Large intestine (tissue), 12 donors: ENCODE measurements around the gene LTB. TPM values are rescaled to one million over a fixed set of nuclear protein-coding genes. Genes with fewer than 3 reads are reported as not detected.
A peak's percentile ranks its signal among the peaks of the same experiment; 100 is the strongest.

Source experiments
- DNase-seq, 2 donors: peaks; one replicate each; pipeline versions ENCODE4 v3.0.0 to v3.0.0-alpha.2; 2013
- H3K27ac ChIP-seq: one replicate; pipeline ENCODE4 v1.5.1; 2013; ENCODE audit warnings: low read length
- H3K27me3 ChIP-seq: 2 replicates; pipeline ENCODE4 v1.6.1; 2013; ENCODE audit warnings: low read length; ENCODE audit not compliant: control insufficient read depth, insufficient read depth
- H3K36me3 ChIP-seq: 2 replicates; pipeline ENCODE4 v1.6.1; 2013; ENCODE audit warnings: low read length; ENCODE audit not compliant: control insufficient read depth, insufficient read depth
- H3K4me1 ChIP-seq: one replicate; pipeline ENCODE4 v1.6.1; 2013; ENCODE audit warnings: low read length; ENCODE audit not compliant: control insufficient read depth, insufficient read depth
- H3K4me3 ChIP-seq: one replicate; pipeline ENCODE4 v1.5.1; 2013; ENCODE audit warnings: low read length
- H3K9me3 ChIP-seq: one replicate; pipeline ENCODE4 v1.6.1; 2013; ENCODE audit warnings: mild to moderate bottlenecking, low read depth, low read length, moderate library complexity; ENCODE audit not compliant: control insufficient read depth
- WGBS: methylation state at CpG from one replicate; pipeline ENCODE4 v1.1.5; 2013; ENCODE audit warnings: low lambda C conversion rate; ENCODE audit not compliant: insufficient coverage; 5-methylcytosine and 5-hydroxymethylcytosine counted together
- long read RNA-seq, 11 donors: transcript quantifications; one replicate each; lab custom pipeline, GENCODE V29; 2026
- polyA plus RNA-seq: library from polyadenylated mRNA; unstranded; fragments of 120-200 nt; gene quantifications from one replicate; pipeline ENCODE4 v1.2.1, GENCODE V29; 2013

Gene LTB, protein sequence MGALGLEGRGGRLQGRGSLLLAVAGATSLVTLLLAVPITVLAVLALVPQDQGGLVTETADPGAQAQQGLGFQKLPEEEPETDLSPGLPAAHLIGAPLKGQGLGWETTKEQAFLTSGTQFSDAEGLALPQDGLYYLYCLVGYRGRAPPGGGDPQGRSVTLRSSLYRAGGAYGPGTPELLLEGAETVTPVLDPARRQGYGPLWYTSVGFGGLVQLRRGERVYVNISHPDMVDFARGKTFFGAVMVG
- polyA plus RNA-seq: 20.1 TPM
- long read RNA-seq, donor 1, transcript LTB-210 (4 exons, 897 nt): major isoform, 5 of 7 reads
- long read RNA-seq, donor 1, partial matches to known transcripts: 0 of 7 reads
- long read RNA-seq, donor 1, other reads (novel, unspliced or antisense): 0 of 7 reads
- long read RNA-seq, donor 2, transcript LTB-210 (4 exons, 897 nt): major isoform, 19 of 34 reads
- long read RNA-seq, donor 2, transcript LTB-211 (3 exons, 853 nt): minor isoform, 14 of 34 reads
- long read RNA-seq, donor 2, partial matches to known transcripts: 0 of 34 reads
- long read RNA-seq, donor 2, other reads (novel, unspliced or antisense): 0 of 34 reads
- long read RNA-seq, donor 3, transcript LTB-210 (4 exons, 897 nt): major isoform, 29 of 43 reads
- long read RNA-seq, donor 3, transcript LTB-211 (3 exons, 853 nt): minor isoform, 14 of 43 reads
- long read RNA-seq, donor 3, partial matches to known transcripts: 0 of 43 reads
- long read RNA-seq, donor 3, other reads (novel, unspliced or antisense): 0 of 43 reads
- long read RNA-seq, donor 4: 0 reads
- long read RNA-seq, donor 5, transcript LTB-211 (3 exons, 853 nt): minor isoform, 6 of 17 reads
- long read RNA-seq, donor 5, transcript LTB-210 (4 exons, 897 nt): major isoform, 10 of 17 reads
- long read RNA-seq, donor 5, partial matches to known transcripts: 0 of 17 reads
- long read RNA-seq, donor 5, other reads (novel, unspliced or antisense): 0 of 17 reads
- long read RNA-seq, donor 6, transcript LTB-210 (4 exons, 897 nt): minor isoform, 6 of 13 reads
- long read RNA-seq, donor 6, transcript LTB-211 (3 exons, 853 nt): major isoform, 7 of 13 reads
- long read RNA-seq, donor 6, partial matches to known transcripts: 0 of 13 reads
- long read RNA-seq, donor 6, other reads (novel, unspliced or antisense): 0 of 13 reads
- long read RNA-seq, donor 7, transcript LTB-210 (4 exons, 897 nt): major isoform, 5 of 8 reads
- long read RNA-seq, donor 7, partial matches to known transcripts: 0 of 8 reads
- long read RNA-seq, donor 7, other reads (novel, unspliced or antisense): 0 of 8 reads
- long read RNA-seq, donor 8, transcript LTB-211 (3 exons, 853 nt): minor isoform, 12 of 28 reads
- long read RNA-seq, donor 8, transcript LTB-210 (4 exons, 897 nt): major isoform, 15 of 28 reads
- long read RNA-seq, donor 8, partial matches to known transcripts: 0 of 28 reads
- long read RNA-seq, donor 8, other reads (novel, unspliced or antisense): 0 of 28 reads
- long read RNA-seq, donor 9, transcript LTB-210 (4 exons, 897 nt): major isoform, 12 of 21 reads
- long read RNA-seq, donor 9, transcript LTB-211 (3 exons, 853 nt): minor isoform, 7 of 21 reads
- long read RNA-seq, donor 9, partial matches to known transcripts: 0 of 21 reads
- long read RNA-seq, donor 9, other reads (novel, unspliced or antisense): 0 of 21 reads
- long read RNA-seq, donor 10, transcript LTB-210 (4 exons, 897 nt): major isoform, 6 of 15 reads
- long read RNA-seq, donor 10, partial matches to known transcripts: 6 of 15 reads
- long read RNA-seq, donor 10, other reads (novel, unspliced or antisense): 0 of 15 reads
- long read RNA-seq, donor 11, transcript LTB-210 (4 exons, 897 nt): major isoform, 12 of 16 reads
- long read RNA-seq, donor 11, partial matches to known transcripts: 0 of 16 reads
- long read RNA-seq, donor 11, other reads (novel, unspliced or antisense): 0 of 16 reads

DNA sequence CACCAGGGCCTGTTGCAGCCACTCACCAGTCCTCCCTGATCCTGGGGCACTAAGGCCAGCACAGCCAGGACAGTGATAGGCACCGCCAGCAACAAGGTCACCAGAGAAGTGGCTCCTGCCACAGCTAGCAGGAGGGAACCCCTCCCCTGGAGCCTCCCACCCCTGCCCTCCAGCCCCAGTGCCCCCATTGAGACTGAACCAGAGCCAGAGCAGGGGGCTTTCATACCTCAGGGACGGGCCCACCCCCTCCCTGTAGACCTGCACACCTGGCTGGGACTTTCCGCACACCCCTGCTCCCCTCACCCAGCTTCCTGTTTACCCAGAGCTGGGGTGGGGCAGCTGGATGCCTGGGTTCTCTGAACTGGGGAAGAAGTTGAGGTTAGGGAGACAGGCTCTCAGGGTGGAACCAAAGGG lies at the start of gene LTB:
LTB (minus strand) TSS at position 195 of the 414 bp plus-strand sequence; CDS start at position 188, 7 bp downstream.
- Histone ChIP-seq H3K27me3 (peaks cover 20% of the 10 kb centered on the region), H3K9me3 (peaks cover 3% of the 10 kb centered on the region), H3K4me1 (peaks cover 7% of the 10 kb centered on the region), H3K4me3 (peak within 1 kb of the TSS; percentile 87), H3K27ac (peak within 1 kb of the TSS; percentile 57), H3K36me3 (no peaks in the 10 kb centered on the region)
- DNase-seq: no peak
- no CpG with 5 or more reads among the region's 3 CpGs for WGBS

GRCh38 chr6:31631681-31632278 lies 49.6 kb upstream of the LTB start:
- Histone ChIP-seq H3K9me3 (no peaks in the 10 kb centered on the region), H3K27me3 (no peaks in the 10 kb centered on the region), H3K4me3 (no peak overlapping the region), H3K4me1 (no peaks in the 10 kb centered on the region), H3K36me3 (peaks cover 99% of the 10 kb centered on the region), H3K27ac (no peak overlapping the region)
- DNase-seq: no peak
- 93% methylated on average over 3 of the region's 32 CpGs for WGBS

DNA sequence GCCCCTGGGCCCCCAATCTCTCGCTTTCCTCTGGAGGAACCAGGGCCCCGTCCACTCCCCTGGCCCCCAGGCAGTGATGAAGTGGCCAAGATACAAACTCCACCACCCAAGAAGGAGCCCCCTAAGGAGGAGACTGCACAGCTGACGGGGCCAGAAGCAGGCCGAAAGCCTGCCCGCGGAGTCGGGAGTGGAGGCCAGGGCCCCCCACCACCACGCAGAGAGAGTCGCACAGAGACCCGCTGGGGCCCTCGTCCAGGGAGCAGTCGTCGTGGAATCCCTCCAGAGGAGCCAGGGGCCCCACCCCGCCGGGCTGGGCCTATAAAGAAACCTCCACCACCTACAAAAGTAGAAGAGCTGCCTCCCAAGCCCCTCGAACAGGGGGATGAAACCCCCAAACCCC lies 49.0 kb upstream of the LTB start:
- no CpG with 5 or more reads among the region's 16 CpGs for WGBS
- Histone ChIP-seq H3K9me3 (no peaks in the 10 kb centered on the region), H3K4me1 (no peaks in the 10 kb centered on the region), H3K27ac (no peak overlapping the region), H3K27me3 (no peaks in the 10 kb centered on the region), H3K4me3 (no peak overlapping the region), H3K36me3 (peaks cover 99% of the 10 kb centered on the region)
- DNase-seq: no peak

DNA sequence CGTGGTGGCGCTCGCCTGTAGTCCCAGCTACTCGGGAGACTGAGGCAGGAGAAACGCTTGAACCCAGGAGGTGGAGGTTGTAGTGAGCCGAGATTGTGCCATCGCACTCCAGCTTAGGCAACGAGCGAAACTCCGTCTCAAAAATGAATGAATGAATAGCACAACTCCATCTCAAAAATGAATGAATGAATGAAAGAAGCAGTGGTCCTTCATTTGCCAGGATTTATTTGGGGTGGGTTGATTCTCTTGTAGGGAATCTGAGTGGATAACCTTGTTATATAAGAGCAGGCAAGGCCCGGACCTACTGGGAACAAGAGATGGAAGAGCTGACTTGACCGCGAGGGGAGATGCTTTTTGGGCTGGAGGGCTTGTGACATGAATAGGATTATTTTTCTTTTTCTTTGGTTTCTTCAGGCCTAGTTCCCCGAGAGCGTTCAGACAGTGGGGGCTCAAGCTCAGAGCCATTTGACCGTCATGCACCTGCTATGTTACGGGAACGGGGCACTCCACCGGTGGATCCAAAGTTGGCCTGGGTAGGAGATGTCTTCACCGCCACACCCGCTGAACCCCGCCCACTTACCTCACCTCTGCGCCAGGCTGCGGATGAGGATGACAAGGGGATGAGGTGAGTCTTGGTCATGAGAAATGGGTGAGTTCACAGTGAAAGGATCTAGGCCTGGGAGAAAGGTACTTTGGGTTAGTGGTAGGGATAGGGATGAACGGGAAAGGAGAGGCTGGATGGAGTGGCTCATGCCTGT lies 48.1 kb upstream of the LTB start:
- Histone ChIP-seq H3K9me3 (no peaks in the 10 kb centered on the region), H3K4me1 (no peaks in the 10 kb centered on the region), H3K36me3 (peaks cover 99% of the 10 kb centered on the region), H3K27ac (no peak overlapping the region), H3K4me3 (no peak overlapping the region), H3K27me3 (no peaks in the 10 kb centered on the region)
- no peak for DNase-seq
- WGBS: 96% methylated on average over 4 of the region's 25 CpGs

DNA sequence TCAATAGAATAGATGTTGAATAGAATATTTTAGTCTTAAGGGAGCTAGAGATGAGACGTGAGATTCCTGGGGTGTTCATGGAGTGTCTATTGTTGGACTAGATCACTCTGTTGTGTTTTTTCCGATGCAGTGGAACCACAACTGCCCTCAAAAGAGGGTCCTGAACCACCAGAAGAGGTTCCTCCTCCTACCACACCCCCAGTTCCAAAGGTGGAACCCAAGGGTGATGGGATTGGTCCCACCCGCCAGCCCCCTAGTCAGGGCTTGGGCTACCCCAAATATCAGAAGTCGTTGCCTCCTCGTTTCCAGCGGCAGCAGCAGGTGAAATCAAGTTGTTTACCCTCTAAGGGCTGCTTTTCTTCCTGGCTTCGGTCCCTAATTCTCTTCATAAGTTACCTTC lies 46.8 kb upstream of the LTB start:
- no peak overlapping the region for H3K4me3 ChIP-seq
- no peak for DNase-seq
- no peaks in the 10 kb centered on the region for H3K4me1 ChIP-seq
- peaks cover 99% of the 10 kb centered on the region for H3K36me3 ChIP-seq
- no peak overlapping the region for H3K27ac ChIP-seq
- no peaks in the 10 kb centered on the region for H3K9me3 ChIP-seq
- H3K27me3 ChIP-seq: no peaks in the 10 kb centered on the region
- 100% methylated on average over 1 of the region's 7 CpGs for WGBS

- H3K4me3 ChIP-seq: no peak overlapping the region
- H3K27ac ChIP-seq: no peak overlapping the region
- H3K27me3 ChIP-seq: no peaks in the 10 kb centered on the region
- WGBS: no CpG with 5 or more reads among the region's 19 CpGs
- H3K4me1 ChIP-seq: peaks cover under 1% of the 10 kb centered on the region
- peaks cover 96% of the 10 kb centered on the region for H3K36me3 ChIP-seq
- DNase-seq: no peak
- no peaks in the 10 kb centered on the region for H3K9me3 ChIP-seq
These were observed 45.6 kb upstream of the LTB start for GRCh38 chr6:31627690-31628287.

GRCh38 chr6:31626952-31627351 lies 44.7 kb upstream of the LTB start:
- no peaks in the 10 kb centered on the region for H3K9me3 ChIP-seq
- no peak for DNase-seq
- H3K36me3 ChIP-seq: peaks cover 93% of the 10 kb centered on the region
- H3K4me3 ChIP-seq: no peak overlapping the region
- H3K27ac ChIP-seq: no peak overlapping the region
- WGBS: 100% methylated on average over 1 of the region's 10 CpGs
- H3K4me1 ChIP-seq: peaks cover 9% of the 10 kb centered on the region
- H3K27me3 ChIP-seq: no peaks in the 10 kb centered on the region

GRCh38 chr6:31624070-31624469 lies 41.8 kb upstream of the LTB start:
- no peak for DNase-seq
- Histone ChIP-seq H3K27me3 (no peaks in the 10 kb centered on the region), H3K4me1 (peaks cover 16% of the 10 kb centered on the region), H3K27ac (no peak overlapping the region), H3K4me3 (no peak overlapping the region), H3K36me3 (peaks cover 66% of the 10 kb centered on the region), H3K9me3 (no peaks in the 10 kb centered on the region)
- no CpG with 5 or more reads among the region's 10 CpGs for WGBS
